HG02642 (cell line): ENCODE measurements around the gene SEC23B.
"Not testable (repeated sequence)": the region's sequence is repeated elsewhere in the genome, so short reads cannot be mapped to it uniquely, and the experiment has no call there.

Experiments
- ATAC-seq: cut with Tn5 transposase; IDR thresholded peaks from one replicate; pipeline ENCODE4 v1.9.1; 2021; ENCODE audit warnings: mild to moderate bottlenecking; ENCODE audit not compliant: unreplicated experiment, poor library complexity

SEC23B gene

GRCh38 chr20:18523066-18523465, 15.3 kb downstream of the SEC23B start:
- no peak for ATAC-seq

- no peak for ATAC-seq
Measured at GRCh38 chr20:18524646-18525045, 16.9 kb downstream of the SEC23B start.

GRCh38 chr20:18526761-18527160, 19.0 kb downstream of the SEC23B start:
- ATAC-seq = not testable (repeated sequence)

GRCh38 chr20:18527339-18527738, 19.6 kb downstream of the SEC23B start:
- ATAC-seq = no peak

GRCh38 chr20:18527836-18528235, 20.1 kb downstream of the SEC23B start:
- no peak for ATAC-seq

GRCh38 chr20:18529041-18529440, 21.3 kb downstream of the SEC23B start:
- no peak for ATAC-seq

GRCh38 chr20:18532626-18533025, 24.9 kb downstream of the SEC23B start:
- ATAC-seq = no peak

GRCh38 chr20:18533491-18533890, 25.8 kb downstream of the SEC23B start:
- ATAC-seq = no peak

GRCh38 chr20:18533978-18534644, 26.4 kb downstream of the SEC23B start:
- no peak for ATAC-seq

- ATAC-seq = no peak
Measured at GRCh38 chr20:18537651-18538050, 29.9 kb downstream of the SEC23B start.

GRCh38 chr20:18541741-18542140, 34.0 kb downstream of the SEC23B start:
- ATAC-seq = no peak

- no peak for ATAC-seq
Measured at GRCh38 chr20:18543216-18543615, 35.5 kb downstream of the SEC23B start.

- no peak for ATAC-seq
Measured at GRCh38 chr20:18543932-18544331, 36.2 kb downstream of the SEC23B start.

- ATAC-seq = no peak
Measured at GRCh38 chr20:18545566-18545965, 37.8 kb downstream of the SEC23B start.

- no peak for ATAC-seq
Measured at GRCh38 chr20:18548465-18548864, 40.7 kb downstream of the SEC23B start.

GRCh38 chr20:18553746-18554145, 46.0 kb downstream of the SEC23B start:
- no peak for ATAC-seq

GRCh38 chr20:18566892-18567738, 59.4 kb downstream of the SEC23B start, which contains the start of gene SMIM26:
Gene SMIM26 (plus strand): TSS chr20:18567432. CDS start chr20:18567479, 47 bp downstream.
- peak; percentile 99 for ATAC-seq

GRCh38 chr20:18567739-18568091, 60.0 kb downstream of the SEC23B start:
- no peak for ATAC-seq

GRCh38 chr20:18571009-18571408, 63.3 kb downstream of the SEC23B start:
- no peak for ATAC-seq

GRCh38 chr20:18571578-18571977, 63.8 kb downstream of the SEC23B start:
- no peak for ATAC-seq

GRCh38 chr20:18577942-18578341, 70.2 kb downstream of the SEC23B start:
- no peak for ATAC-seq

- ATAC-seq = no peak
Measured at GRCh38 chr20:18578581-18578980, 70.8 kb downstream of the SEC23B start.
